Ovary (tissue), 3 donors: ENCODE results near the gene S100PBP.

Source experiments
- EP300 ChIP-seq: sonication (generic); formaldehyde crosslinking; IDR thresholded peaks from one replicate; pipeline ENCODE4 v1.6.1; 2017; ENCODE audit warnings: antibody characterized with exemption
- POLR2A ChIP-seq: fragments of 450-650 bp; IDR thresholded peaks from one replicate; pipeline ENCODE4 v1.6.1; 2017; ENCODE audit warnings: antibody characterized with exemption, mild to moderate bottlenecking, moderate library complexity
- TF ChIP-seq, protein P1 (sequence below), 3 donors: fragments of 450-650 bp in 2 of 3; fragments of 200-600 bp in 1 of 3; IDR thresholded peaks; one replicate each; pipeline versions ENCODE4 v1.5.1 to v1.8.0; 2016 to 2022; ENCODE audit warnings: antibody characterized with exemption in 3 of 3, mild to moderate bottlenecking in 1 of 3
- donor health status: DM: no; HTN: no; CAD: no.

DNA sequence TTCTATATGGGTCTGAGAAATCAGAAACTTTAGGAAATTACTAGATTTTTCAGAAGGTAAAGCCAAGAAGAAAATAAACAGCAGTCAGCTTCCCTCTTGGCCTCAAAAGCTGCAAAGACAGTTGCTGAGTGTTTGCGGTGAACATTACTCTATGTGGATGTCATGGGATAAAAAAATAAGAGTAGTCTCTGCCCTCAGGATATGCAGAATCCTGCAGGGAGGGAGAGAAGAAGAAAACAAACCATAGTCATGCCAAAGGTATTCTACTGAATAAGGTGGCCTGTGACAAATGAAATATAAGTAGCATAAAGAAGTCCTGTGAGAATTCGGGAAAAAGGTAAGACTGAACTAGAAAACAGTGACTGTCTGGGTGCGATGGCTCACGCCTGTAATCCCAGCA, 19.3 kb upstream of the S100PBP start:
- TF ChIP-seq POLR2A (no peak), EP300 (no peak)
- TF ChIP-seq, protein P1, sequence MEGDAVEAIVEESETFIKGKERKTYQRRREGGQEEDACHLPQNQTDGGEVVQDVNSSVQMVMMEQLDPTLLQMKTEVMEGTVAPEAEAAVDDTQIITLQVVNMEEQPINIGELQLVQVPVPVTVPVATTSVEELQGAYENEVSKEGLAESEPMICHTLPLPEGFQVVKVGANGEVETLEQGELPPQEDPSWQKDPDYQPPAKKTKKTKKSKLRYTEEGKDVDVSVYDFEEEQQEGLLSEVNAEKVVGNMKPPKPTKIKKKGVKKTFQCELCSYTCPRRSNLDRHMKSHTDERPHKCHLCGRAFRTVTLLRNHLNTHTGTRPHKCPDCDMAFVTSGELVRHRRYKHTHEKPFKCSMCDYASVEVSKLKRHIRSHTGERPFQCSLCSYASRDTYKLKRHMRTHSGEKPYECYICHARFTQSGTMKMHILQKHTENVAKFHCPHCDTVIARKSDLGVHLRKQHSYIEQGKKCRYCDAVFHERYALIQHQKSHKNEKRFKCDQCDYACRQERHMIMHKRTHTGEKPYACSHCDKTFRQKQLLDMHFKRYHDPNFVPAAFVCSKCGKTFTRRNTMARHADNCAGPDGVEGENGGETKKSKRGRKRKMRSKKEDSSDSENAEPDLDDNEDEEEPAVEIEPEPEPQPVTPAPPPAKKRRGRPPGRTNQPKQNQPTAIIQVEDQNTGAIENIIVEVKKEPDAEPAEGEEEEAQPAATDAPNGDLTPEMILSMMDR (IDR thresholded peaks at IDR 0.05), result no peak
